Stimulated activated naive CD4-positive, alpha-beta T cell (primary cell): ENCODE results near the gene PBX1.

Experiments used
- DNase-seq, 6 experiments: peaks; one replicate each; lab custom pipeline; 2025; lab: John Stamatoyannopoulos, UW

The PBX1 gene

DNA sequence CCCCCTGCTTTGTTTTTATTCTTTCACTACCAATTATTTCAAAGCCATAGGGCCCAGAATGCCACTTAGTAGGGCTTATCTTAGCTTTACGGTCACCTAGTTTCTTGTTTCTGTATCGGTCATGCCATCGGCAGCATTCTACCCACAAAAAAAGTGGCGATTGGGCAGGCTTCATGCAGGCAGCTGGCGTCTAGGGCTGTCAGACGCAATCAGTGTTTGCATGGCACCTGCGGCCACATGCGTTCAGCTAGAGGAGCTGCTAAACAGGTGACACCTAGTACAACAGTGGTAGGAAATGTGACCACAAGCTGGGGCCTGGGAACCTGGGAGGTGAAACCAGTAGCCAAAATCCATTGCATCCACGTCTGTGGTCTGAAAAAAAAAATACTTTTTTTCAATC is 262.7 kb downstream of the PBX1 start:
- no peak for DNase-seq

- no peak for DNase-seq
These were observed 264.7 kb downstream of the PBX1 start for GRCh38 chr1:164823486-164824279.

DNA sequence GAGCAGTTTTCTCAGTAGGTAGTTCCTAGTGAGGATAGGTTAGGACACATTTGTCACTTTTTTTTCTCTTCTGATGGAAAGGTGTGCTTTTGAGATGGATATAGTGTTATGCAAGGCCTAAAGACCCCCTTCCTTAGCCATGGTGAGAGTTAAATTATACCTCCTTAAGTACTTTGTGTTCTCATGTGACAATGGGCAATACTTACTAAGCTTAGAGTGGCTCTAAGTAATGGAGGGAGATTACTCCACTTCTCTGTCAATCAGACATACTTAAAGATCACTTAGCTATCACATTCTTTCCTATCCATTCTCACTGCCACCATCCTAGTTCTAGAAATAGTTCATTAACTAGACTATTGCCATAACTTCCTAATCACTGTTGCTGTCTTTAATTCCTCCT is 265.6 kb downstream of the PBX1 start:
- DNase-seq: no peak

DNA sequence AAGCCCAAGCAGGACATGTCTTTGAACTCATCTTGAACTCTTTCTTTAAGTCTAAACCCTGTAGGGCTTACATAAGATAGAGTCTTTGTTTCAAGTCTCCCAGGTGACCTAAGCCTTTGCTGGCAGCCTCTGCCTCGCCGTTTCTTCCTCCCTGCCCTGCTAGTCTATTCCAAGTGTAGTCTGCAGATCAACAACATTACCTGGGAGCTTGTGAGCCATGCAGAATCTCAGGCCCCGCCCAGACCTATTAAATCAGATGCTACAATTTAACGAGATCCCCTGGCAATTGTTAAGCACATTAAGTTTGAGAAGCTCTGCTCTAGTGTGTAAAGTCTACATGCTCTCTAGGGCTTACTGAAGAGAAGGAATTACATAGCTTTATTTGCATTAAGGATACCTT is 271.6 kb downstream of the PBX1 start:
- no peak for DNase-seq

DNA sequence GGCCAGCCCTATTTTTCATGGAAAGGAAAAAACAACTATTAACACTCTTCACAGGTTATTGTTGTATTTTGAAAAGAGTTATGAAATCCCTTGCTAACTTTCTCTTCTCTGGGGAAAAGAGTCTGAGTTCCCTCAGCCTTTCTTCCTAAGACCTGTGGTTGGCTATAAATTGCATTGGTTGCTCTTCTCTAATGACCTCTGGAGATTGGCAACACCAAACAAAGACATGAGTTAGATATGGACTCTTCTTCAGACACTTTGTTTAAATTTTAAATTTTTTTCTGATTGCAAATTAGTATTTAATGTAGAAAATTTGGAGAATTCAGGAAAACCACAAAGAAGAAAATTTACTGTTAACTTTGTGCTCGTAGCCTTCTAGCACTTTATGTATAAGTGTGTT is 275.7 kb downstream of the PBX1 start:
- no peak for DNase-seq

DNA sequence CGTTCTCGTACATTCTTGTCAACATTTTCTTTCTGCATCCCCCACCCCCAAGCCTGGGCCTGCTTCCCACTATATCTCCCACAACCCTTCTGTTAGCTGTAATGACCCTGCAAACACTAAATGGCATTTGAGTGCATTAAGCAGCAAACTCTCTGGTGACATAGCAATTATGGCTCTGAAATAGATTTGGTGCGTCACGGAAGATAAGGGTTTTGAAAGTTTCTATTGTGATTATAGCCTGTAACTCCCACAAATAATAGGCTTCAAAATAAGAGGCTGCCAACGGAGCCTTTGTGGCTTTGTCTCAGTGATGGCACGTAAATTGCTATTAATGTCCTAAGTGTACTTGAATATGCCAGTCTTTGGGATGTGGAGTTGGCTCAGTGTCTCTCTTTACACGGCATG is 277.6 kb downstream of the PBX1 start:
- DNase-seq: no peak

- DNase-seq: no peak
These were observed 279.8 kb downstream of the PBX1 start for GRCh38 chr1:164838786-164839185.

GRCh38 chr1:164840936-164841335 is 282.0 kb downstream of the PBX1 start:
- DNase-seq: no peak

DNA sequence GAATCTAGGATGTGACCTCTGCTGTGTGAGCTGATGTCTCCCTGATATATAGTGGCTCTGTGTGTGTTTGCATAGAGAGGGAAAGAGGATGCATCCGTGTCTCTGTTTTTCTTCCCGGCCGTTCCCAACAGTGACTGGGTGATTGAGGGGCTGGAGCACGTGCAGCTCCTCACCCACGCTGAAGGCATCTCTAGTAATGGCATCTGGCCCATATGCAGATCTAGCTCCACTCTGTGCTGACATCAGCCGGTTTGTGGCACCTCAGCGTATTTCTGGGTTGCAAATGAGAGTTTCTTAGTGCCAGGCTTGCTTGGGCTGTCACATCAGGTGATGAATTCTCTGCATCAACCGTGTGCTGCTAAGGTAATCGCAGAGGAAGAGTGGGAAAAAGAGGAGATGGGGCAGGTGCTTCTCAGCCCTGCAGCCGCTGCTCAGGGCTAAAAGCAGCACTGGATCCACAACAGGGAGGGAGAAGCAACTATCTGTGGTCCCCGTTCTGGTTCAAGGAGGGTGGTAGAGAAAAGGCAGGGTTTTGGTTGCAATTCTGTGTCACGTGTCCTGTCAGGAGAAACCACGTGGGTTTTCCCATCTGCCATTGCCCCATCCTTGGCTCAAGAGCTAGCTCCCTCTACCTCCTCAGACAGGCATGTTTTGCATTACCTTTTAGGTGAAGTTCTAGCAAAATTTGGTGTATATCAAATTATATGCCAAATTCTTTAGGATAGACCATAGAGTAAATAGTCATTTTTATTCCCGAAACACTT is 282.9 kb downstream of the PBX1 start:
- no peak for DNase-seq

- no peak for DNase-seq
These were observed 283.9 kb downstream of the PBX1 start for GRCh38 chr1:164842870-164843269.

GRCh38 chr1:164843743-164844500 is 284.9 kb downstream of the PBX1 start:
- DNase-seq: no peak

- no peak for DNase-seq
These were observed 288.0 kb downstream of the PBX1 start for GRCh38 chr1:164846731-164847691.

DNA sequence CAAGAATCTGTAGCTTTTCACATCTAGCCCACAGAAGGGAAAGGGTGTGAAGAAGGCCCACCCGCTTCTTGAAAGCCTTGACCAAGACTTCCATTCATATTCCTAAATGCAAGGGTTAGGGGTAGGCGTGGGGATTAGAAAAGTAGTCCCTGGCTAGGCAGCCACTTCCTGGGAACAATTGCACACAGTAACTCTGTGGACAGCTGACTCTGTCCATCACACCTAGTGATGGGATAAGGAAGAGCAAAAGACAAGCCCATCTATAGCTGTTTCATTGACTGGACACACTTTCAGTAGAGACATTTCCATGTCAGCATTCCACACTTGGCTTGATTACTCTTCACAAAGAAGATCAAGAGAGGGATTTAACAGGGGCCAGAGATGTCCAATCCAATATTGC is 294.2 kb downstream of the PBX1 start:
- no peak for DNase-seq

- DNase-seq: no peak
These were observed 296.8 kb downstream of the PBX1 start for GRCh38 chr1:164855716-164856329.

DNA sequence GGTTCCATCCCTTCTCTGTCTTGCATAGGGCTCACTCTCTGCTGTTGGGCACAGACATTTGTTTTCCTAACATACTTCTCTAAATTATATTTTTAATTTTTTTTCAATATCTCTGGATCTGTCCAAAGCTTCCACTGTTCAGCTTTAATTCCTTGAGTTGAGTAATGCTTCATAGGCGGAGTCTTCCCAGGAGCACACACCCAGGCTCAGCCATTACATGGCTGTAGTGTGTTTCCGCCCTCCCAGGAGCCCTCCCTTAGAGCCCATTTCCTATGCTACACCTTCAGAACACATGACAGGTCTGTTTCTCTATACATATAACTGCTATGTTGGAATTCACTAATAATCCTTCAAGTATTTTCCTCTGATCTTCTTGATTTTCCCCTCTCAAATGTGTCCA is 297.4 kb downstream of the PBX1 start:
- DNase-seq: no peak

DNA sequence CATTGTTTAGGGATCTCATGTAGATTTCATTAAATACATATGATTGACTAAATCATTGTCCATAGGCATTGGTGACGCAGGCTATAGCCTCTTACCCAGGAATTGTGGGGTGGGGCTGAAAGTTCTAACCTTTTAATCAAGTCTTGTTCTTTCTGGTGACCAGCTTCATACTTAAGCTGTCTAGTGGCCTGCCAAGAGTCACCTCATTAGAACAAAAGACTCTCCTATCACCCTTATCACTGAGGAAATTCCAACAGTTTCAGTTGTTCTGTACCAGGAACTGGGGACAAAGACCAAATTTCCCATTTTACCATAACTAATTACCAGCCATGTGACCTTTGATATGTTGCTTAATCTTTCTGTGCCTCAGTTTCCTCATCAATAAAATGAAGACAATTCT is 298.5 kb downstream of the PBX1 start:
- no peak for DNase-seq

GRCh38 chr1:164858096-164858632 is 299.2 kb downstream of the PBX1 start:
- DNase-seq: no peak

DNA sequence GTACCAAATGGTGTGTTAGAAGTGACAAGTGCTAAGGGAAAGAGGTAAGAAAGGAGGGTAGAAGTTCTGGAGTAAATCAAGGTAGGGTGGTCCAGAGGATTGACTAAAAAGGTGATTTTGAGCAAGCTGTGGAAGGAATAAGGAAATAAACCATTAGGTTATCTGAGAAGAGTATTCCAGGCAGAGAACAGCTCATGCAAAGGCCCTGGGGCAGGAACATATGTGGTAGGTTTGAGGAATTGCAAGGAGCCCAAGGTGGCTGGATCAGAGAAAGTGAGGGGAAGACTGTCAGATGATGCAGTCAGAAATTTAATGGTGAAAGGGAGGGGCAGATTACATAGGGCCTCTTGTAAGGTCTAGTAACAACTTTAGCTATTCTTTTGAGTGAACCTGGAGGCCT is 302.6 kb downstream of the PBX1 start:
- DNase-seq: no peak

DNA sequence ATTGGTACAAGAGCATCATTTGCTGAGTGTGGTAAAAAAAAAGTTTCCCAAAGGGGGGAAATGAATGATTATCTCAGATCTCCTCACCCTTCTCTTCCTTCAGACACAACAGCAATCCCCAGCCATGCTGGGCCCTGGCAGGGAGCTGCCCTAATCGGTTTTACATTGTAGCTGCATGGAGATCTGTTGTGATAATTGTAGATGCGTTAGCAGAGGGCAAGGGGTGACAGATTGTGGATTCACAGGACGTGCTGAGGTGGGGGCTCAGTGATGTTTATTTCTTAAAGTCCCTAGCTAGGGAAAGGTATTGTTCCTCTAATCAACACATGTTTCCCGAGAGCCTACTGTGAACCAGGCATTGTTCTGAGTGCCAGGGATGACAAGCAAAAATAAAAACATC is 304.1 kb downstream of the PBX1 start:
- DNase-seq: no peak

DNA sequence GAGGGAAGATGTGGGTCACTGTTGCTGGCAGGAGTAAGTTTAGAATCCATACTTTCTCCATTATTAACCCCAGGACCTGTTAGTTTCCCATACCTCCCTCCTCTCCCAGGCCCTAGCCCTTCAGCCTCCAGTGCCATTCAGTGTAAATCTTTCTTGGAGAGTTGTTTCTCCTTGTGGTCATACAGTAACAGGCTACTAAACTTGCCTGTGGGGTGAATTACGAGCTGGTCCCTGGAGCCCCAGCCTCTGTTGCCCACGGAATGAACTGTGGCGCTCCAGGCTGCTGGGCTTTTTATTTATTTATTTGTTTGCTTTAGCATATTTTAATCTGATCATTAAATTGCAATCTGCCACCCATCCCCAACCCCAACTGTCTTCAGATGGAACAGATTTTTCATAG is 305.2 kb downstream of the PBX1 start:
- DNase-seq: no peak

GRCh38 chr1:164865385-164865784 is 306.4 kb downstream of the PBX1 start:
- DNase-seq: no peak
